Activated CD4-positive, alpha-beta memory T cell treated with anti-CD3 and anti-CD28 coated beads for 36 hours (primary cell): ENCODE measurements around the gene SMARCC1. TPM values are rescaled to one million over a fixed set of nuclear protein-coding genes. Genes with fewer than 3 reads are reported as not detected.

Experiments used
- CTCF ChIA-PET: fragments of 350-600 bp; sonication (Branson Sonifier 250); formaldehyde crosslinking; loops from one replicate; lab custom pipeline; 2021; ENCODE audit warnings: antibody characterized with exemption, inconsistent platforms; lab: Charles Lee
- POLR2A ChIA-PET: fragments of 350-600 bp; sonication (Branson Sonifier 250); formaldehyde crosslinking; loops from one replicate; lab custom pipeline; 2021; ENCODE audit warnings: antibody characterized with exemption; lab: Charles Lee
- DNase-seq: peaks from one replicate; pipeline ENCODE4 v3.0.0-alpha.2; 2020
- H3K27ac Mint-ChIP-seq: one replicate; pipeline ENCODE4 v1.8.0; 2021; ENCODE audit warnings: mixed read lengths
- H3K27me3 Mint-ChIP-seq: one replicate; pipeline ENCODE4 v1.8.0; 2021; ENCODE audit warnings: mixed read lengths
- H3K36me3 Mint-ChIP-seq: one replicate; pipeline ENCODE4 v1.8.0; 2021; ENCODE audit warnings: mixed read lengths
- H3K4me1 Mint-ChIP-seq: one replicate; pipeline ENCODE4 v1.8.0; 2021; ENCODE audit warnings: low read depth, mixed read lengths
- H3K4me3 Mint-ChIP-seq: one replicate; pipeline ENCODE4 v1.8.0; 2021; ENCODE audit warnings: mild to moderate bottlenecking, mixed read lengths
- H3K9me3 Mint-ChIP-seq: one replicate; pipeline ENCODE4 v1.8.0; 2021; ENCODE audit warnings: mixed read lengths
- intact Hi-C: fragments of 100-400 bp; cut with micrococcal nuclease; formaldehyde crosslinking; loops from one replicate; pipeline ENCODE4 v1.15.1; 2023
- total RNA-seq, 2 experiments: library from RNA; stranded (reverse); gene quantifications; one replicate each; pipeline ENCODE4 v1.2.3, GENCODE V29; 2021

Gene SMARCC1
- total RNA-seq, 2 experiments from 2014 or later: 87.2 to 90.3 TPM

DNA sequence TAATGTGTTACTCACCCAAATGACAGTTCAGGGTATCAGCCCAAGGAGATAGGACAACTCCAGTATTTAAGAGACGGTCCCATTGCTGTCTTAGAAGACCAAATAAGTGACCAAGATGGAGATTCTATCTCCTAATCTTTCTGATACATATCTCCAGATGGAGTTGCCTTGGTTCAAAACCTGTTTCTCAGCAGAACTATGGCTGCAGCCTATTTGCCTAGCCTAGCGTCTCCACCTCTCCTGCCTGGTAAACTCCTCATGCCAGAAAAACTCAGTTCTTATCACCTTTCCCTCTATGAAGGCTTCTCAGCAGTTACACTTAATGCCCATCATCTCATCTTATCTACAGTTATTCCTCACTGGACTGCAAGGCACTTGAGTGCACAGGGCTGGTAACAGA, 201.8 kb downstream of the SMARCC1 start:
- Mint-ChIP-seq H3K27ac (no peak overlapping the region), H3K27me3 (peaks cover 17% of the 10 kb centered on the region), H3K4me3 (no peak overlapping the region), H3K9me3 (no peaks in the 10 kb centered on the region), H3K36me3 (no peaks in the 10 kb centered on the region), H3K4me1 (no peaks in the 10 kb centered on the region)
- ChIA-PET CTCF (no interaction called here), POLR2A (no interaction called here)
- no peak for DNase-seq
- intact Hi-C loops: no loop called here

- DNase-seq: peak; percentile 31
- Mint-ChIP-seq H3K27me3 (peaks cover 17% of the 10 kb centered on the region), H3K36me3 (no peaks in the 10 kb centered on the region), H3K27ac (no peak within 1 kb of the TSS), H3K9me3 (no peaks in the 10 kb centered on the region), H3K4me1 (no peaks in the 10 kb centered on the region), H3K4me3 (peak within 1 kb of the TSS; percentile 54)
- ChIA-PET POLR2A (no interaction called here), CTCF (interaction anchor here (0.5 to 2.3 kb wide), 2 partner anchors 58 to 160 kb away, joined by 4 to 7 read pairs; no protein-coding TSS in a partner anchor)
- intact Hi-C loops: no loop called here
These were observed 202.7 kb downstream of the SMARCC1 start, which contains the start of gene CSPG5 for GRCh38 chr3:47578691-47579632. TSS of gene CSPG5 (minus strand) at chr3:47578865. CDS start at chr3:47578693, 172 bp downstream.

GRCh38 chr3:47578119-47578632, 203.5 kb downstream of the SMARCC1 start:
- Mint-ChIP-seq H3K4me1 (no peaks in the 10 kb centered on the region), H3K27me3 (peaks cover 19% of the 10 kb centered on the region), H3K4me3 (peak overlapping the region; percentile 54), H3K36me3 (no peaks in the 10 kb centered on the region), H3K27ac (no peak overlapping the region), H3K9me3 (no peaks in the 10 kb centered on the region)
- intact Hi-C loops: no loop called here
- peak; percentile 50 for DNase-seq
- POLR2A ChIA-PET: no interaction called here
- CTCF ChIA-PET: interaction anchor here (0.5 to 2.3 kb wide), 3 partner anchors 57 to 247 kb away, joined by 3 to 7 read pairs (median 4); no protein-coding TSS in a partner anchor

DNA sequence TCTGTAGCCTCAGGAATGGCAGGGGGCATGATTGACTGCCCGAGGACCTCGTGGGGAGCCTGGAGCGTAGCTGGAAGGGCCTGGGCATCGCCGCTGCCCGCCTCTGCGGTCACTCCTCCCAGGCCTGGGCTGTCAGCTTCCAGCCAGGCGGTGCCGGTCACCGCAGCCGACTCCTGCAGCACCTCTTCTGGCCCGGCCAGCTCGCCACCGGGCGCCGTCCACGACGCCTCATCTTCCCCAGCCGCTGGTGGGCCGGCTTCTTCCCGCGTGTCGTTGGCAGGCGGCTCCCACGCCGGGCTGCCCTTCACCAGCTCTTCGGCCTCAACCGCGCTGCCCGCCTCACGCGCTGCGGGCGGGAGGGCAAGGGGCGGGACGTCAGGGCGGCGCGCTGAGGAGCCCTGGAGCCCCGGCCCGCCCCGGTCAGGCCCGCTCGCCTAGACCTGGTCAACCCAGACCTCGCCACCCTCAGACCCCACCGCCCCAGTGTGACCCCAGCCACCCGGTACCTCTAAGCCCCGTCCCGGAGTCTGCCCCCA, 204.0 kb downstream of the SMARCC1 start:
- CTCF ChIA-PET: interaction anchor here (0.7 to 2.3 kb wide), 2 partner anchors 57 to 248 kb away, joined by 3 to 7 read pairs; no protein-coding TSS in a partner anchor
- POLR2A ChIA-PET: no interaction called here
- Mint-ChIP-seq H3K4me3 (peak overlapping the region; percentile 54), H3K27ac (no peak overlapping the region), H3K4me1 (no peaks in the 10 kb centered on the region), H3K36me3 (no peaks in the 10 kb centered on the region), H3K27me3 (peaks cover 19% of the 10 kb centered on the region), H3K9me3 (no peaks in the 10 kb centered on the region)
- intact Hi-C loops: no loop called here
- DNase-seq: no peak

GRCh38 chr3:47573190-47574172, 208.2 kb downstream of the SMARCC1 start:
- H3K9me3 Mint-ChIP-seq: no peaks in the 10 kb centered on the region
- ChIA-PET POLR2A (interaction anchor here (0.6 kb wide), 1 partner anchor 81 kb away, joined by 5 read pairs; no protein-coding TSS in a partner anchor), CTCF (interaction anchor here (0.9 kb wide), 1 partner anchor 51 kb away, joined by 3 read pairs; no protein-coding TSS in a partner anchor)
- no peak for DNase-seq
- no peak overlapping the region for H3K4me3 Mint-ChIP-seq
- intact Hi-C loops: no loop called here
- no peak overlapping the region for H3K27ac Mint-ChIP-seq
- H3K36me3 Mint-ChIP-seq: no peaks in the 10 kb centered on the region
- peaks cover 14% of the 10 kb centered on the region for H3K27me3 Mint-ChIP-seq
- H3K4me1 Mint-ChIP-seq: no peaks in the 10 kb centered on the region

DNA sequence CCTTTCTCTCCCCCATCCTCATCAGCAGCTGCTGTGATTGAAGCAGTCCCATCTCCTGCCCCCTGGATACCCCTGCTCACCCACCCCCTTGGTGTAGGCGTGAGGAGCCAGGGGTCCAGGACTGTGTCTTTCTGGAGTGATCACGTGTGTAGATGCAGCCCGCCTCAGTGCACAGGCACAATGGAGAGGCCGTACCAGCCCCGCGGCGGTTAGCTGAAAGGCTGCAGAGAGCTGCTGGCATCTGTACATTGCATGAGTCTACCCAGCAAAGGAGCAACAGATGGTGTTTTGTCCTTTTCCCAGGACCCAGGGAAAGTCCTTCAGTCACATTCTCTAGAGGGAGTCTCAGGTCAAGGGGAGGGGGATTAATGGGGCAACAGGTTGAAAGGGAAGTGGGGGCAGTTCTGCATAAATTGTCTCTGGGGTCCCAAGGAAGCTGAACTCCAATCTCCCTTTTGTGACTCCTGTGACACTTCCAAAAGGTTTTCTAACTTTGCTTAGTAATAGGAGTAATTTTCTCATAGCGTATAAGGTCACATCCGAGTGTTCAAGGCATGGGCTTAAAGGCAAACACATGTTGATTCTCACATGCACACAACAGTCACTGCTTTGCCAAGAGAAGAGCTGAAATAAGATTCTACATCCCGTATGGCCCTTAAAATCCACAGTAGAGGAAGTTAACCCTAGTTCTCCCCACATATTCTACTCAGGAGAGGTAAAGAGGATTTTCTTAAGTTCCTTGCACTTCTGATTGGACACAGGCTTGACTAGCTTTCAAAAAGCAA, 210.1 kb downstream of the SMARCC1 start:
- ChIA-PET CTCF (no interaction called here), POLR2A (no interaction called here)
- intact Hi-C loops: no loop called here
- Mint-ChIP-seq H3K27ac (no peak overlapping the region), H3K36me3 (no peaks in the 10 kb centered on the region), H3K9me3 (no peaks in the 10 kb centered on the region), H3K4me3 (no peak overlapping the region), H3K27me3 (peaks cover 10% of the 10 kb centered on the region), H3K4me1 (no peaks in the 10 kb centered on the region)
- DNase-seq: no peak

DNA sequence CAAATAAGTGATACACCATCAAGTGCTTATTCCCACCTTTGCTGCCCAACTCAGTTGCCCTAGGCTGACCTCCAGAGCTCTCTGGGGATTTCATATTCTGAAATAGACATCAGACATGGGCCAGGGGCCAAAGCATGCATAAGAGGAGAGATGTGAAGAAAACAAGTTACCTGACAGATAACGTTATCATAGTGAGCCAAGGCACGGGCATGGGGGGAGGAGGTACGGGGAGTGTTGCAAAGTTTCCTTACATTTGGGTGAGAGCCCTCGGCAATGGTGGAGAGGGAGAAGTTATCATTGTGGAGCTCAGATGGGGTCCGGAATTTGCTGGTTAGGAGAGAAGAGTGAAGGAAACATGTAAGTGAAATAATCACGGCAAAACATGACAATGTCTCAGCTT, 212.8 kb downstream of the SMARCC1 start:
- Mint-ChIP-seq H3K27ac (no peak overlapping the region), H3K9me3 (no peaks in the 10 kb centered on the region), H3K4me1 (no peaks in the 10 kb centered on the region), H3K27me3 (peaks cover 9% of the 10 kb centered on the region), H3K4me3 (no peak overlapping the region), H3K36me3 (no peaks in the 10 kb centered on the region)
- ChIA-PET POLR2A (interaction anchor here (1.0 kb wide), 1 partner anchor 13 kb away, joined by 3 read pairs; no protein-coding TSS in a partner anchor), CTCF (no interaction called here)
- intact Hi-C loops: no loop called here
- DNase-seq: no peak

DNA sequence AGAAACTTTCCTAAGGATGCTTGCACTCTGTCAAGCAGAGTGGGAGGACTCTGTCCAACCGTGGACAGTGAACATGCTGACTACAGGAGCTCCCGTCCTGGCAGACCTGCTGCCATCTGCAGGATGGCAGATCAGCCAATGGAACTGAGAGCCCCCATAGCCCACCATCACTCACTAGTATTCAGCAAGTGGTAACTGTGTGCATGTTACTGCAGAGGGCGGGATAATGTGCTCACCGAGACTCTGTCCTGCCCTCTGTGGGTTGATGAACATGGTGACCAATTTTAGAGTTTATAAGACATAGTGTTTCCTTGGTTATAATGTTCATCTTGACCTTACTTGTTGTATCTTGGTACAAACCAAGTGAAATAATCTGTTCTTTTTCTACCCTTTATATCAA, 214.5 kb downstream of the SMARCC1 start:
- POLR2A ChIA-PET: no interaction called here
- intact Hi-C loops: no loop called here
- no peaks in the 10 kb centered on the region for H3K4me1 Mint-ChIP-seq
- no peak for DNase-seq
- no peaks in the 10 kb centered on the region for H3K36me3 Mint-ChIP-seq
- H3K27ac Mint-ChIP-seq: no peak overlapping the region
- CTCF ChIA-PET: interaction anchor here (0.6 kb wide), 2 partner anchors 34 to 39 kb away, joined by 3 read pairs; no protein-coding TSS in a partner anchor
- no peak overlapping the region for H3K4me3 Mint-ChIP-seq
- no peaks in the 10 kb centered on the region for H3K9me3 Mint-ChIP-seq
- H3K27me3 Mint-ChIP-seq: peaks cover 6% of the 10 kb centered on the region

- H3K9me3 Mint-ChIP-seq: no peaks in the 10 kb centered on the region
- H3K4me1 Mint-ChIP-seq: no peaks in the 10 kb centered on the region
- DNase-seq: no peak
- H3K27me3 Mint-ChIP-seq: peaks cover 4% of the 10 kb centered on the region
- no peak overlapping the region for H3K27ac Mint-ChIP-seq
- H3K4me3 Mint-ChIP-seq: no peak overlapping the region
- no peaks in the 10 kb centered on the region for H3K36me3 Mint-ChIP-seq
- ChIA-PET CTCF (interaction anchor here (0.6 kb wide), 1 partner anchor 38 kb away, joined by 3 read pairs; no protein-coding TSS in a partner anchor), POLR2A (no interaction called here)
- intact Hi-C loops: no loop called here
These were observed 215.0 kb downstream of the SMARCC1 start for GRCh38 chr3:47566667-47567066.

- no peaks in the 10 kb centered on the region for H3K4me1 Mint-ChIP-seq
- no peaks in the 10 kb centered on the region for H3K9me3 Mint-ChIP-seq
- no peaks in the 10 kb centered on the region for H3K36me3 Mint-ChIP-seq
- no peak overlapping the region for H3K4me3 Mint-ChIP-seq
- intact Hi-C loops: no loop called here
- no peak overlapping the region for H3K27ac Mint-ChIP-seq
- peaks cover 2% of the 10 kb centered on the region for H3K27me3 Mint-ChIP-seq
- CTCF ChIA-PET: no interaction called here
- POLR2A ChIA-PET: no interaction called here
- no peak for DNase-seq
These were observed 215.8 kb downstream of the SMARCC1 start for GRCh38 chr3:47565734-47566550.
